A549 (cell line): Measurements from ENCODE around the gene IQUB.

Source experiments
- CTCF ChIP-seq: fragments of >200 bp; sonication (Bioruptor Twin); formaldehyde crosslinking; IDR thresholded peaks from 3 replicates; pipeline ENCODE4 v1.5.1; 2016
- HEYL ChIP-seq: fragments of 250-450 bp; sonication (Bioruptor Pico); IDR thresholded peaks from 2 replicates; pipeline ENCODE4 v1.8.0; 2021; ENCODE audit warnings: mild to moderate bottlenecking, moderate library complexity
- POLR2A ChIP-seq: IDR thresholded peaks from 2 replicates; pipeline ENCODE4 v1.6.1; 2012; ENCODE audit warnings: mild to moderate bottlenecking, low read length
- RAD21 ChIP-seq, 2 experiments: fragments of >200 bp in 1 of 2; sonication (Bioruptor Twin) in 1 of 2; formaldehyde crosslinking in 1 of 2; IDR thresholded peaks in 1 of 2; conservative IDR thresholded peaks in 1 of 2; 2 replicates in 1 of 2; 3 replicates in 1 of 2; pipeline ENCODE4 v1.6.1; 2012 to 2018; ENCODE audit warnings: inconsistent platforms in 1 of 2
- SREBF2 ChIP-seq: fragments of 450-650 bp; IDR thresholded peaks from 2 replicates; pipeline ENCODE4 v1.6.1; 2014; ENCODE audit warnings: mild to moderate bottlenecking, moderate library complexity
- TF ChIP-seq, protein P1 (sequence below): fragments of 250-450 bp; sonication (Bioruptor Pico); IDR thresholded peaks from 2 replicates; pipeline ENCODE4 v1.5.0; 2021; ENCODE audit warnings: mild to moderate bottlenecking, moderate library complexity, borderline replicate concordance

DNA sequence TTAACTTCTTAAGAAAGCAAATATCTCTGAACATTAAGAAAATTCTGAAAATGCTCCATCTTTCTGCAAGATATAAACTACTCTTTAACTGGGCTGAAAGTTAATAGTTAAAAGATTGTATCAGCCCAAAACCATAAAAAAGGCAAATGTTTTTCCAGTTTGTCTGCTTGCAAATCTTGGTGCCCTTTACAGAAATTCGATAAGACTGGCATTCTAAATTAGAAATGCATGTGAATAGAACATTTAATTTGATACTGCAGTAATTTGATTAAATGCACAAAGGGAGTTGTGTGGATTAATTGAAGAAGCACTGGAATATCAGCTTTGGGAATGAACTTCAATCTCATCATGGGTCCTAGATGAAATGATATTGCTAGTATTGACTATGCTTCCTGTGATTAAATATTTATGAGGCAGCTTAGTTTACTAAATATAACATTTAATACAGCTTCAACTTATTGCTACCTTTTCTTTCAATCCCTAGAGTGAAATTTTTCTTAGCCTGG, 78.4 kb downstream of the IQUB start:
- TF ChIP-seq, protein P1, sequence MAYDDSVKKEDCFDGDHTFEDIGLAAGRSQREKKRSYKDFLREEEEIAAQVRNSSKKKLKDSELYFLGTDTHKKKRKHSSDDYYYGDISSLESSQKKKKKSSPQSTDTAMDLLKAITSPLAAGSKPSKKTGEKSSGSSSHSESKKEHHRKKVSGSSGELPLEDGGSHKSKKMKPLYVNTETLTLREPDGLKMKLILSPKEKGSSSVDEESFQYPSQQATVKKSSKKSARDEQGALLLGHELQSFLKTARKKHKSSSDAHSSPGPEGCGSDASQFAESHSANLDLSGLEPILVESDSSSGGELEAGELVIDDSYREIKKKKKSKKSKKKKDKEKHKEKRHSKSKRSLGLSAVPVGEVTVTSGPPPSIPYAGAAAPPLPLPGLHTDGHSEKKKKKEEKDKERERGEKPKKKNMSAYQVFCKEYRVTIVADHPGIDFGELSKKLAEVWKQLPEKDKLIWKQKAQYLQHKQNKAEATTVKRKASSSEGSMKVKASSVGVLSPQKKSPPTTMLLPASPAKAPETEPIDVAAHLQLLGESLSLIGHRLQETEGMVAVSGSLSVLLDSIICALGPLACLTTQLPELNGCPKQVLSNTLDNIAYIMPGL (CRISPR knock-in tag) = no peak
- TF ChIP-seq HEYL (CRISPR knock-in tag) = no peak
- no peak for TF ChIP-seq CTCF
- TF ChIP-seq SREBF2 = no peak
- no peak for TF ChIP-seq RAD21 (conservative IDR thresholded peaks at IDR 0.05 in 1 of 2, IDR thresholded peaks at IDR 0.05 in 1 of 2)
- no peak for TF ChIP-seq POLR2A
